Tibial nerve (tissue), 4 donors: Measurements from ENCODE around the gene NDUFA13.

Experiments used
- CTCF ChIP-seq, 5 experiments: fragments of 200-600 bp in 3 of 5; fragments of 450-650 bp in 2 of 5; sonication (generic) in 3 of 5; IDR thresholded peaks; one replicate each; pipeline ENCODE4 v1.5.1; 2016 to 2019; ENCODE audit warnings: antibody characterized with exemption in 5 of 5, mild to moderate bottlenecking in 3 of 5, moderate library complexity in 2 of 5
- EP300 ChIP-seq, 2 donors: sonication (generic); formaldehyde crosslinking; IDR thresholded peaks; one replicate each; pipeline ENCODE4 v1.6.1; 2017; ENCODE audit warnings: antibody characterized with exemption in 2 of 2, mild to moderate bottlenecking in 1 of 2
- POLR2A ChIP-seq, 2 donors: fragments of 450-650 bp; IDR thresholded peaks; one replicate each; pipeline ENCODE4 v1.6.1; 2017; ENCODE audit warnings: antibody characterized with exemption in 2 of 2, mild to moderate bottlenecking in 2 of 2, moderate library complexity in 2 of 2

DNA sequence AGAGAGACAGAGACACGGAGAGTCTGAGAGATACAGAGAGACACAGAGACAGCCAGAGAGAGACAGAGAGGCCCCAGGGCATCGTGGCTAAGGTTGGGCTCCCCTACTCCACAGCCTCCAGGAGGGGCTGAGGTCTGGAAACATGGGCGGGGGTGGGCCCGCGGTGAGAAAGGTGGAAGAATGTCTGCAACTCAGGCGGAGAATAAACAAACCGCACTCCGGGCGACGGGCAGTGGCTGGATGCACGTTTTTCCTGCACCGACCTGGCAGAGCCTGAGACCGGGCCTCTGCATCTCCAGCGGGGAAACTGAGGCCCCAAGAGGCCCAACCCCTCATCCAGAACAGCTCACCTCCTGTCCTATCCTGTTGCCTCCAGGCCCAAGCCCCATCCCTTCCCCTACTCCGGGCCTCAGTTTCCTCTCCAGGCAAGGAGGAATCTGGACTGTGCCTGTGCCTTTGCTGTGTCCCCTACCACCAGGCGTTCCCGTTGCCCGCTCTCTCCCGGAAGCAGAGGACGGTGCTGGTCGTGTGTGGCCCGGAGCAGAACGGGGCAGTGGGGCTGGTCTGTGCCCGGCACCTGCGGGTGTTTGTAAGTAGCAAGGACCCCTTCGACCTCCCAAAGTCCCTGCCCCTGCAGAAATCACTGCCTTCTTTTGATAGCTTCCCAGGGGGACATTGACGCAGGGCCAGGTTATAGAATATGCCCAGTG, 18.7 kb downstream of the NDUFA13 start:
- no peak for TF ChIP-seq CTCF (IDR thresholded peaks at IDR 0.05)
- no peak for TF ChIP-seq POLR2A (IDR thresholded peaks at IDR 0.05)
- no peak for TF ChIP-seq EP300 (IDR thresholded peaks at IDR 0.05)
